Fibroblast of mammary gland (primary cell): ENCODE measurements around the gene WWOX.

Source experiments
- DNase-seq: peaks from one replicate; pipeline ENCODE4 v3.0.0-alpha.2; 2010; ENCODE audit warnings: low read depth
- H3K4me3 ChIP-seq: 2 replicates; pipeline ENCODE4 v1.5.1; 2011; ENCODE audit warnings: low read depth, mild to moderate bottlenecking, low read length, moderate library complexity; ENCODE audit not compliant: control insufficient read depth
- CTCF ChIP-seq: conservative IDR thresholded peaks from 2 replicates; pipeline ENCODE4 v1.5.1; 2011; ENCODE audit warnings: low read depth, low read length, inconsistent platforms; ENCODE audit not compliant: control insufficient read depth, insufficient read depth

The WWOX gene

GRCh38 chr16:79004309-79004708 is 904.9 kb downstream of the WWOX start:
- H3K4me3 ChIP-seq: no peak overlapping the region
- DNase-seq: no peak
- no peak for TF ChIP-seq CTCF

GRCh38 chr16:79005096-79005495 is 905.6 kb downstream of the WWOX start:
- no peak for TF ChIP-seq CTCF
- DNase-seq: no peak
- no peak overlapping the region for H3K4me3 ChIP-seq

GRCh38 chr16:79006206-79006605 is 906.8 kb downstream of the WWOX start:
- no peak for TF ChIP-seq CTCF

GRCh38 chr16:79006765-79007164 is 907.3 kb downstream of the WWOX start:
- TF ChIP-seq CTCF: no peak
- DNase-seq: no peak
- H3K4me3 ChIP-seq: no peak overlapping the region

More at GRCh38 chr16:79006206-79006605, 906.8 kb downstream of the WWOX start:
- DNase-seq: no peak
- H3K4me3 ChIP-seq: no peak overlapping the region

- TF ChIP-seq CTCF: no peak
- DNase-seq: no peak
These were observed 908.2 kb downstream of the WWOX start for GRCh38 chr16:79007614-79008013.

GRCh38 chr16:79008036-79008868 is 908.8 kb downstream of the WWOX start:
- no peak for DNase-seq
- H3K4me3 ChIP-seq: no peak overlapping the region
- TF ChIP-seq CTCF: no peak

More at GRCh38 chr16:79007614-79008013, 908.2 kb downstream of the WWOX start:
- H3K4me3 ChIP-seq: no peak overlapping the region
